ENCODE measurements around the gene HSPA5.
"Not testable (repeated sequence)": the region's sequence is repeated elsewhere in the genome, so short reads cannot be mapped to it uniquely, and the experiment has no call there.

The HSPA5 gene

GRCh38 chr9:125241000-125241862, at the start of gene HSPA5:
TSS of gene HSPA5 (minus strand) at chr9:125241343. CDS start at chr9:125241126, 217 bp downstream.
- Histone ChIP-seq H3K36me3 (replicated peaks) (peaks cover 49% of the 10 kb centered on the region), H3K9me3 (no peaks in the 10 kb centered on the region; the same call in 1 of the 2 replicates), H3K27me3 (ENCODE audit: low read depth) (no peaks in the 10 kb centered on the region), H3K4me3 (peak within 1 kb of the TSS; percentile 99), H3K4me1 (peaks cover 18% of the 10 kb centered on the region)
- in situ Hi-C loops (cut with MboI; ENCODE audit: low sequenced_read_pairs): no loop called here
- peak; percentile 97 to 100 for DNase-seq (ENCODE audit: low spot score in 2 of 2)

- not testable (repeated sequence) for H3K36me3 ChIP-seq (replicated peaks)
Observed at GRCh38 chr9:125286935-125287433, 45.8 kb upstream of the HSPA5 start.

GRCh38 chr9:125284855-125285254, 43.7 kb upstream of the HSPA5 start:
- no peak for DNase-seq (ENCODE audit: low spot score in 2 of 2)
- H3K4me1 ChIP-seq: no peaks in the 10 kb centered on the region
- H3K9me3 ChIP-seq: no peaks in the 10 kb centered on the region
- no peaks in the 10 kb centered on the region; the same call in 1 of the 2 replicates for H3K36me3 ChIP-seq (replicated peaks)
- in situ Hi-C loops (cut with MboI; ENCODE audit: low sequenced_read_pairs): no loop called here
- H3K4me3 ChIP-seq: no peak overlapping the region
- H3K27me3 ChIP-seq (ENCODE audit: low read depth): no peaks in the 10 kb centered on the region

More at GRCh38 chr9:125286935-125287433, 45.8 kb upstream of the HSPA5 start:
- DNase-seq (ENCODE audit: low spot score in 2 of 2); H3K27me3 ChIP-seq (ENCODE audit: low read depth); H3K4me1 ChIP-seq; H3K4me3 ChIP-seq; H3K9me3 ChIP-seq; in situ Hi-C loops (cut with MboI; ENCODE audit: low sequenced_read_pairs): not testable (repeated sequence)

- no peaks in the 10 kb centered on the region for H3K27me3 ChIP-seq (ENCODE audit: low read depth)
- in situ Hi-C loops (cut with MboI; ENCODE audit: low sequenced_read_pairs): no loop called here
- H3K4me1 ChIP-seq: no peaks in the 10 kb centered on the region
- DNase-seq (ENCODE audit: low spot score in 2 of 2): no peak
- H3K4me3 ChIP-seq: no peak overlapping the region
- no peaks in the 10 kb centered on the region for H3K9me3 ChIP-seq
- H3K36me3 ChIP-seq (replicated peaks): no peaks in the 10 kb centered on the region; the same call in 1 of the 2 replicates
Observed at GRCh38 chr9:125280945-125281344, 39.8 kb upstream of the HSPA5 start.

GRCh38 chr9:125277411-125277810, 36.3 kb upstream of the HSPA5 start:
- Histone ChIP-seq H3K36me3 (replicated peaks) (no peaks in the 10 kb centered on the region), H3K27me3 (ENCODE audit: low read depth) (no peaks in the 10 kb centered on the region)
- in situ Hi-C loops (cut with MboI; ENCODE audit: low sequenced_read_pairs): no loop called here

GRCh38 chr9:125276771-125277170, 35.6 kb upstream of the HSPA5 start:
- Histone ChIP-seq H3K36me3 (replicated peaks) (no peaks in the 10 kb centered on the region), H3K9me3 (no peaks in the 10 kb centered on the region), H3K4me1 (peaks cover 10% of the 10 kb centered on the region), H3K27me3 (ENCODE audit: low read depth) (no peaks in the 10 kb centered on the region), H3K4me3 (no peak overlapping the region)
- in situ Hi-C loops (cut with MboI; ENCODE audit: low sequenced_read_pairs): no loop called here
- DNase-seq (ENCODE audit: low spot score in 2 of 2): no peak

More at GRCh38 chr9:125277411-125277810, 36.3 kb upstream of the HSPA5 start:
- DNase-seq (ENCODE audit: low spot score in 2 of 2): no peak
- Histone ChIP-seq H3K4me3 (no peak overlapping the region), H3K4me1 (peaks cover 4% of the 10 kb centered on the region), H3K9me3 (no peaks in the 10 kb centered on the region)

- H3K4me1 ChIP-seq: peaks cover 16% of the 10 kb centered on the region
- no peak overlapping the region for H3K4me3 ChIP-seq
- H3K9me3 ChIP-seq: no peaks in the 10 kb centered on the region
- DNase-seq (ENCODE audit: low spot score in 2 of 2): no peak
- in situ Hi-C loops (cut with MboI; ENCODE audit: low sequenced_read_pairs): no loop called here
- H3K36me3 ChIP-seq (replicated peaks): no peaks in the 10 kb centered on the region
- H3K27me3 ChIP-seq (ENCODE audit: low read depth): no peaks in the 10 kb centered on the region
Observed at GRCh38 chr9:125272697-125273096, 31.6 kb upstream of the HSPA5 start.

GRCh38 chr9:125271081-125271480, 29.9 kb upstream of the HSPA5 start:
- H3K27me3 ChIP-seq (ENCODE audit: low read depth): no peaks in the 10 kb centered on the region
- in situ Hi-C loops (cut with MboI; ENCODE audit: low sequenced_read_pairs): no loop called here
- H3K9me3 ChIP-seq: no peaks in the 10 kb centered on the region
- no peak overlapping the region for H3K4me3 ChIP-seq
- no peak for DNase-seq (ENCODE audit: low spot score in 2 of 2)
- H3K4me1 ChIP-seq: peaks cover 16% of the 10 kb centered on the region
- peaks cover 3% of the 10 kb centered on the region for H3K36me3 ChIP-seq (replicated peaks)

- Histone ChIP-seq H3K27me3 (ENCODE audit: low read depth) (no peaks in the 10 kb centered on the region), H3K4me1 (peaks cover 16% of the 10 kb centered on the region), H3K36me3 (replicated peaks) (peaks cover 3% of the 10 kb centered on the region), H3K9me3 (no peaks in the 10 kb centered on the region), H3K4me3 (no peak overlapping the region)
- in situ Hi-C loops (cut with MboI; ENCODE audit: low sequenced_read_pairs): no loop called here
- DNase-seq (ENCODE audit: low spot score in 2 of 2): no peak
Observed at GRCh38 chr9:125269014-125269397, 27.9 kb upstream of the HSPA5 start.

- no peak for DNase-seq (ENCODE audit: low spot score in 2 of 2)
- H3K9me3 ChIP-seq: no peaks in the 10 kb centered on the region
- H3K4me3 ChIP-seq: no peak overlapping the region
- H3K4me1 ChIP-seq: peaks cover 16% of the 10 kb centered on the region
- H3K27me3 ChIP-seq (ENCODE audit: low read depth): no peaks in the 10 kb centered on the region
- in situ Hi-C loops (cut with MboI; ENCODE audit: low sequenced_read_pairs): no loop called here
- peaks cover 3% of the 10 kb centered on the region for H3K36me3 ChIP-seq (replicated peaks)
Observed at GRCh38 chr9:125268394-125269013, 27.4 kb upstream of the HSPA5 start.

- H3K36me3 ChIP-seq (replicated peaks); DNase-seq (ENCODE audit: low spot score in 2 of 2); H3K4me3 ChIP-seq; H3K9me3 ChIP-seq; H3K27me3 ChIP-seq (ENCODE audit: low read depth); in situ Hi-C loops (cut with MboI; ENCODE audit: low sequenced_read_pairs): not testable (repeated sequence)
- peaks cover 13% of the 10 kb centered on the region for H3K4me1 ChIP-seq
Observed at GRCh38 chr9:125264068-125264467, 22.9 kb upstream of the HSPA5 start.

GRCh38 chr9:125262294-125262991, 21.3 kb upstream of the HSPA5 start:
- in situ Hi-C loops (cut with MboI; ENCODE audit: low sequenced_read_pairs): no loop called here
- no peaks in the 10 kb centered on the region for H3K9me3 ChIP-seq
- no peak for DNase-seq (ENCODE audit: low spot score in 2 of 2)
- H3K4me3 ChIP-seq: peak overlapping the region; percentile 98
- peaks cover 13% of the 10 kb centered on the region for H3K4me1 ChIP-seq
- H3K36me3 ChIP-seq (replicated peaks): peaks cover 3% of the 10 kb centered on the region
- no peaks in the 10 kb centered on the region for H3K27me3 ChIP-seq (ENCODE audit: low read depth)

- Histone ChIP-seq H3K9me3 (no peaks in the 10 kb centered on the region), H3K36me3 (replicated peaks) (no peaks in the 10 kb centered on the region; the same call in none of the 2 replicates), H3K4me1 (peaks cover 13% of the 10 kb centered on the region), H3K27me3 (ENCODE audit: low read depth) (no peaks in the 10 kb centered on the region), H3K4me3 (peak within 1 kb of the TSS; percentile 98)
- DNase-seq (ENCODE audit: low spot score in 2 of 2): peak; percentile 84 to 95
- in situ Hi-C loops (cut with MboI; ENCODE audit: low sequenced_read_pairs): no loop called here
Observed at GRCh38 chr9:125261501-125262293, 20.6 kb upstream of the HSPA5 start, which contains the start of gene GAPVD1. TSS of gene GAPVD1 (plus strand) at chr9:125261826. CDS start at chr9:125298922, 37,096 bp downstream.
